MM.1S (cell line): ENCODE measurements around the gene LRRC17.

Experiments
- EZH2 ChIP-seq: fragments of 300-600 bp; sonication (generic); optimal IDR thresholded peaks from 2 replicates; pipeline ENCODE3; 2017; ENCODE audit warnings: low read depth, mild to moderate bottlenecking, antibody characterized with exemption, low read length, mixed read lengths
- EZH2phosphoT487 ChIP-seq: fragments of 300-600 bp; sonication (generic); IDR thresholded peaks from 2 replicates; pipeline ENCODE4 v1.6.1; 2018; ENCODE audit warnings: antibody characterized with exemption, low read length
- TF ChIP-seq, protein P1 (sequence below): fragments of 300-600 bp; sonication (generic); IDR thresholded peaks from 2 replicates; pipeline ENCODE4 v1.5.1; 2016; ENCODE audit warnings: antibody characterized with exemption, low read length, mixed read lengths

DNA sequence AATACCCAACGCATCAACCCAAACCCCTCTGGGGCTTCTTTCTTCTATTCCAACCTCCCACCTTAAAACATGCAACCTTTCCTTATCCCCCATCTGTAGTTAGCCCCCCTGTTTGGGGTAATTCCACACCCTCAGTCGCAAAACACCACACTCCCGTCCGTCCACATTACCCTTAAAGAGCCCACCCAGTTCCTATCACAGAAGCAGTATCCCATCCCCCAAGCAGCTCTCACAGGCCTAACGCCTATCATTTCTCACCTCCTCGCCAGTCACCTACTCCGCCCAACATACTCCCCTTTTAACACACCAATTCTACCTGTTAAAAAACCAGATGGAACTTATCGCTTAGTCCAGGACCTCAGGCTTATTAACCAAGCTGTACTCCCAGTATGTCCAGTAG lies 63.7 kb downstream of the LRRC17 start:
- TF ChIP-seq, protein P1, sequence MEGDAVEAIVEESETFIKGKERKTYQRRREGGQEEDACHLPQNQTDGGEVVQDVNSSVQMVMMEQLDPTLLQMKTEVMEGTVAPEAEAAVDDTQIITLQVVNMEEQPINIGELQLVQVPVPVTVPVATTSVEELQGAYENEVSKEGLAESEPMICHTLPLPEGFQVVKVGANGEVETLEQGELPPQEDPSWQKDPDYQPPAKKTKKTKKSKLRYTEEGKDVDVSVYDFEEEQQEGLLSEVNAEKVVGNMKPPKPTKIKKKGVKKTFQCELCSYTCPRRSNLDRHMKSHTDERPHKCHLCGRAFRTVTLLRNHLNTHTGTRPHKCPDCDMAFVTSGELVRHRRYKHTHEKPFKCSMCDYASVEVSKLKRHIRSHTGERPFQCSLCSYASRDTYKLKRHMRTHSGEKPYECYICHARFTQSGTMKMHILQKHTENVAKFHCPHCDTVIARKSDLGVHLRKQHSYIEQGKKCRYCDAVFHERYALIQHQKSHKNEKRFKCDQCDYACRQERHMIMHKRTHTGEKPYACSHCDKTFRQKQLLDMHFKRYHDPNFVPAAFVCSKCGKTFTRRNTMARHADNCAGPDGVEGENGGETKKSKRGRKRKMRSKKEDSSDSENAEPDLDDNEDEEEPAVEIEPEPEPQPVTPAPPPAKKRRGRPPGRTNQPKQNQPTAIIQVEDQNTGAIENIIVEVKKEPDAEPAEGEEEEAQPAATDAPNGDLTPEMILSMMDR: no peak
- TF ChIP-seq EZH2phosphoT487 (no peak), EZH2 (no peak)
